IPS-20b (cell line): ENCODE results near the gene KRTAP10-7.
"Not testable (repeated sequence)": the region's sequence is repeated elsewhere in the genome, so short reads cannot be mapped to it uniquely, and the experiment has no call there.

Experiments used
- H3K27ac ChIP-seq: one replicate; pipeline ENCODE4 v1.5.1; 2013; ENCODE audit warnings: low read length
- H3K27me3 ChIP-seq: 2 replicates; pipeline ENCODE4 v1.6.1; 2013; ENCODE audit warnings: mild to moderate bottlenecking, low read length, inconsistent platforms; ENCODE audit not compliant: insufficient read depth
- H3K36me3 ChIP-seq: 2 replicates; pipeline ENCODE4 v1.6.1; 2013; ENCODE audit warnings: low read depth, mild to moderate bottlenecking, inconsistent platforms, low read length, moderate library complexity; ENCODE audit not compliant: insufficient read depth
- H3K4me1 ChIP-seq: 2 replicates; pipeline ENCODE4 v1.6.1; 2013; ENCODE audit warnings: mild to moderate bottlenecking, control low read depth, inconsistent platforms, low read length, moderate library complexity; ENCODE audit not compliant: insufficient read depth
- H3K4me3 ChIP-seq: 2 replicates; pipeline ENCODE4 v1.5.1; 2013; ENCODE audit warnings: mild to moderate bottlenecking, low read length, inconsistent platforms
- H3K9ac ChIP-seq: 2 replicates; pipeline ENCODE4 v1.6.1; 2013; ENCODE audit warnings: low read depth, mild to moderate bottlenecking, inconsistent platforms, low read length, moderate library complexity
- H3K9me3 ChIP-seq: 2 replicates; pipeline ENCODE4 v1.6.1; 2013; ENCODE audit warnings: mild to moderate bottlenecking, low read depth, low read length, inconsistent platforms; ENCODE audit not compliant: insufficient read depth

The KRTAP10-7 gene

GRCh38 chr21:44606495-44606894, 6.1 kb downstream of the KRTAP10-7 start:
- H3K9me3 ChIP-seq: peaks cover 18% of the 10 kb centered on the region
- no peaks in the 10 kb centered on the region for H3K36me3 ChIP-seq
- no peaks in the 10 kb centered on the region for H3K4me1 ChIP-seq
- H3K9ac ChIP-seq: no peak overlapping the region
- no peak overlapping the region for H3K4me3 ChIP-seq
- H3K27ac ChIP-seq: no peak overlapping the region
- no peaks in the 10 kb centered on the region for H3K27me3 ChIP-seq

GRCh38 chr21:44609193-44609592, 8.8 kb downstream of the KRTAP10-7 start:
- Histone ChIP-seq H3K4me3 (no peak overlapping the region), H3K9me3 (peaks cover 22% of the 10 kb centered on the region), H3K36me3 (no peaks in the 10 kb centered on the region), H3K4me1 (no peaks in the 10 kb centered on the region), H3K9ac (no peak overlapping the region), H3K27ac (no peak overlapping the region), H3K27me3 (no peaks in the 10 kb centered on the region)

- H3K36me3 ChIP-seq, H3K27ac ChIP-seq: not testable (repeated sequence)
- H3K9me3 ChIP-seq: peaks cover 18% of the 10 kb centered on the region
Measured at GRCh38 chr21:44610157-44610843, 9.9 kb downstream of the KRTAP10-7 start.

GRCh38 chr21:44611551-44611950, 11.2 kb downstream of the KRTAP10-7 start:
- no peak overlapping the region for H3K9ac ChIP-seq
- H3K9me3 ChIP-seq: peaks cover 18% of the 10 kb centered on the region
- H3K36me3 ChIP-seq: no peaks in the 10 kb centered on the region
- no peaks in the 10 kb centered on the region for H3K27me3 ChIP-seq
- no peaks in the 10 kb centered on the region for H3K4me1 ChIP-seq
- no peak overlapping the region for H3K4me3 ChIP-seq
- H3K27ac ChIP-seq: no peak overlapping the region

More at GRCh38 chr21:44610157-44610843, 9.9 kb downstream of the KRTAP10-7 start:
- H3K9ac ChIP-seq, H3K4me1 ChIP-seq, H3K27me3 ChIP-seq, H3K4me3 ChIP-seq: not testable (repeated sequence)

GRCh38 chr21:44612029-44612486, 11.7 kb downstream of the KRTAP10-7 start, which contains the start of gene KRTAP10-8:
TSS of gene KRTAP10-8 (plus strand) at chr21:44612079. CDS start at chr21:44612101, 22 bp downstream.
- Histone ChIP-seq H3K27me3 (no peaks in the 10 kb centered on the region), H3K27ac (no peak within 1 kb of the TSS), H3K4me3 (no peak within 1 kb of the TSS), H3K4me1 (no peaks in the 10 kb centered on the region), H3K9ac (no peak within 1 kb of the TSS), H3K36me3 (no peaks in the 10 kb centered on the region), H3K9me3 (peaks cover 18% of the 10 kb centered on the region)

- Histone ChIP-seq H3K27ac (no peak overlapping the region), H3K27me3 (no peaks in the 10 kb centered on the region), H3K4me1 (no peaks in the 10 kb centered on the region), H3K4me3 (no peak overlapping the region), H3K9me3 (peaks cover 18% of the 10 kb centered on the region), H3K9ac (no peak overlapping the region), H3K36me3 (no peaks in the 10 kb centered on the region)
Measured at GRCh38 chr21:44612669-44613229, 12.4 kb downstream of the KRTAP10-7 start.

- Histone ChIP-seq H3K9me3 (peaks cover 18% of the 10 kb centered on the region), H3K4me1 (no peaks in the 10 kb centered on the region)
Measured at GRCh38 chr21:44613386-44614155, 13.2 kb downstream of the KRTAP10-7 start.

GRCh38 chr21:44614161-44614631, 13.8 kb downstream of the KRTAP10-7 start:
- H3K4me1 ChIP-seq: no peaks in the 10 kb centered on the region
- peaks cover 20% of the 10 kb centered on the region for H3K9me3 ChIP-seq
- H3K4me3 ChIP-seq: no peak overlapping the region
- no peaks in the 10 kb centered on the region for H3K36me3 ChIP-seq
- no peaks in the 10 kb centered on the region for H3K27me3 ChIP-seq
- no peak overlapping the region for H3K9ac ChIP-seq
- H3K27ac ChIP-seq: no peak overlapping the region

More at GRCh38 chr21:44613386-44614155, 13.2 kb downstream of the KRTAP10-7 start:
- no peaks in the 10 kb centered on the region for H3K36me3 ChIP-seq
- H3K27me3 ChIP-seq: no peaks in the 10 kb centered on the region
- no peak overlapping the region for H3K27ac ChIP-seq
- no peak overlapping the region for H3K4me3 ChIP-seq
- H3K9ac ChIP-seq: no peak overlapping the region

- Histone ChIP-seq H3K9me3 (peaks cover 24% of the 10 kb centered on the region), H3K27me3 (no peaks in the 10 kb centered on the region), H3K27ac (no peak overlapping the region)
Measured at GRCh38 chr21:44614961-44615391, 14.6 kb downstream of the KRTAP10-7 start.

GRCh38 chr21:44615466-44615865, 15.1 kb downstream of the KRTAP10-7 start:
- Histone ChIP-seq H3K27ac (no peak overlapping the region), H3K27me3 (no peaks in the 10 kb centered on the region), H3K9me3 (peaks cover 26% of the 10 kb centered on the region), H3K4me3 (no peak overlapping the region), H3K36me3 (no peaks in the 10 kb centered on the region), H3K9ac (no peak overlapping the region), H3K4me1 (no peaks in the 10 kb centered on the region)

More at GRCh38 chr21:44614961-44615391, 14.6 kb downstream of the KRTAP10-7 start:
- no peak overlapping the region for H3K4me3 ChIP-seq
- no peaks in the 10 kb centered on the region for H3K36me3 ChIP-seq
- H3K4me1 ChIP-seq: no peaks in the 10 kb centered on the region
- H3K9ac ChIP-seq: no peak overlapping the region

- H3K4me3 ChIP-seq: no peak overlapping the region
- no peaks in the 10 kb centered on the region for H3K27me3 ChIP-seq
- peaks cover 29% of the 10 kb centered on the region for H3K9me3 ChIP-seq
- no peaks in the 10 kb centered on the region for H3K4me1 ChIP-seq
- no peaks in the 10 kb centered on the region for H3K36me3 ChIP-seq
- no peak overlapping the region for H3K27ac ChIP-seq
- H3K9ac ChIP-seq: no peak overlapping the region
Measured at GRCh38 chr21:44615911-44616590, 15.7 kb downstream of the KRTAP10-7 start.
